ENCODE data around the gene COMMD1.

GRCh38 chr2:61952288-61952687 lies 46.8 kb downstream of the COMMD1 start:
- no peak for TF ChIP-seq POLR2A (IDR thresholded peaks at IDR 0.05; ENCODE audit: low read length)
- TF ChIP-seq GATA1 (IDR thresholded peaks at IDR 0.05; ENCODE audit: low read depth, low read length): no peak
